Thyroid gland (tissue), 4 donors: ENCODE measurements around the gene ABCA9.

Experiments used
- POLR2A ChIP-seq, 2 donors: fragments of 450-650 bp; IDR thresholded peaks; one replicate each; pipeline ENCODE4 v1.6.1; 2017; ENCODE audit warnings: antibody characterized with exemption in 2 of 2, mild to moderate bottlenecking in 2 of 2, moderate library complexity in 1 of 2
- TF ChIP-seq, protein P1 (sequence below), 6 experiments: fragments of 200-600 bp in 3 of 6; fragments of 450-650 bp in 3 of 6; sonication (generic) in 3 of 6; IDR thresholded peaks; one replicate each; pipeline ENCODE4 v1.5.1; 2016 to 2019; ENCODE audit warnings: antibody characterized with exemption in 6 of 6, mild to moderate bottlenecking in 2 of 6, inconsistent platforms in 1 of 6, moderate library complexity in 1 of 6

DNA sequence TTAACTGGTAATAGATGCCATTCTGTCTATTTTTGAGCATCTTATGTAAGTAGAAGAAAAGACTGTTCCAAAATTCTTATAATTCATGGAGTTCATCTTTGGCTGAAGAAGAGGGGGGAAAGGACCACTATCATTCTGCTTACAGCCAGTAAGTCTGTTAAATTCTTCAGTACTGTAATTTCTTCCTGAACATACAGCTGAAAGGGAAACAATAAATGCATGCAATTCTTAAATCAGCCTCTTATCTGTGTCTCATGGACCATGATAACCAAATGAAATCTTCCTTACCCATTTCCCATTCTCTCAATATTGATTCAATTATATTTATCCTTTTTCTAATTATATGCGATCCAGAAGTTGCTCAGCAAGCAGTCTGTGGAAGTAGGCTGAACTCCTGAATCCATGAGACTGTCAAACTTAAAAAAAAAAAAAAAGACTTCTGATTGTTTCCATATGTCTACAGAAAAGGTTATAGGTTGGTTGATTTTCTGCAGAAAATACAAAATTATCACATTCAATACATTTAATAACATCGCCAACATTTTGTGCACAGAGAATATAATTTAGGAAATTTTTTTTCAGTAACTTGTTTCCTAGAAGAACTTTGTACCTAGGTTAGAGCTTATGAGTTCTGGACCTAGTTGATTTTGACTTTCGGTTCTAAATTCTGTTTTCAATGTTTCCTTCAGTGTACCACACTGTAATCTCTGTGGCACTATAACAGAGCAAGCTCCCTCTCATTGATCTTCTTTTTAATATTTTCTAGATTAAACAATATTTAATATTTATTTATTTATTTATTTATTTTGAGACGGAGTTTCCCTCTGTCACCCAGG is 1.2 kb upstream of the ABCA9 start:
- TF ChIP-seq, protein P1, sequence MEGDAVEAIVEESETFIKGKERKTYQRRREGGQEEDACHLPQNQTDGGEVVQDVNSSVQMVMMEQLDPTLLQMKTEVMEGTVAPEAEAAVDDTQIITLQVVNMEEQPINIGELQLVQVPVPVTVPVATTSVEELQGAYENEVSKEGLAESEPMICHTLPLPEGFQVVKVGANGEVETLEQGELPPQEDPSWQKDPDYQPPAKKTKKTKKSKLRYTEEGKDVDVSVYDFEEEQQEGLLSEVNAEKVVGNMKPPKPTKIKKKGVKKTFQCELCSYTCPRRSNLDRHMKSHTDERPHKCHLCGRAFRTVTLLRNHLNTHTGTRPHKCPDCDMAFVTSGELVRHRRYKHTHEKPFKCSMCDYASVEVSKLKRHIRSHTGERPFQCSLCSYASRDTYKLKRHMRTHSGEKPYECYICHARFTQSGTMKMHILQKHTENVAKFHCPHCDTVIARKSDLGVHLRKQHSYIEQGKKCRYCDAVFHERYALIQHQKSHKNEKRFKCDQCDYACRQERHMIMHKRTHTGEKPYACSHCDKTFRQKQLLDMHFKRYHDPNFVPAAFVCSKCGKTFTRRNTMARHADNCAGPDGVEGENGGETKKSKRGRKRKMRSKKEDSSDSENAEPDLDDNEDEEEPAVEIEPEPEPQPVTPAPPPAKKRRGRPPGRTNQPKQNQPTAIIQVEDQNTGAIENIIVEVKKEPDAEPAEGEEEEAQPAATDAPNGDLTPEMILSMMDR (IDR thresholded peaks at IDR 0.05) = no peak
- TF ChIP-seq POLR2A (IDR thresholded peaks at IDR 0.05) = no peak
